HG03095 (cell line): ENCODE measurements around the gene PSG5.
"Not testable (repeated sequence)": the region's sequence is repeated elsewhere in the genome, so short reads cannot be mapped to it uniquely, and the experiment has no call there.

Experiments used
- ATAC-seq: cut with Tn5 transposase; IDR thresholded peaks from one replicate; pipeline ENCODE4 v1.9.1; 2021; ENCODE audit warnings: moderate library complexity; ENCODE audit not compliant: unreplicated experiment

The PSG5 gene

DNA sequence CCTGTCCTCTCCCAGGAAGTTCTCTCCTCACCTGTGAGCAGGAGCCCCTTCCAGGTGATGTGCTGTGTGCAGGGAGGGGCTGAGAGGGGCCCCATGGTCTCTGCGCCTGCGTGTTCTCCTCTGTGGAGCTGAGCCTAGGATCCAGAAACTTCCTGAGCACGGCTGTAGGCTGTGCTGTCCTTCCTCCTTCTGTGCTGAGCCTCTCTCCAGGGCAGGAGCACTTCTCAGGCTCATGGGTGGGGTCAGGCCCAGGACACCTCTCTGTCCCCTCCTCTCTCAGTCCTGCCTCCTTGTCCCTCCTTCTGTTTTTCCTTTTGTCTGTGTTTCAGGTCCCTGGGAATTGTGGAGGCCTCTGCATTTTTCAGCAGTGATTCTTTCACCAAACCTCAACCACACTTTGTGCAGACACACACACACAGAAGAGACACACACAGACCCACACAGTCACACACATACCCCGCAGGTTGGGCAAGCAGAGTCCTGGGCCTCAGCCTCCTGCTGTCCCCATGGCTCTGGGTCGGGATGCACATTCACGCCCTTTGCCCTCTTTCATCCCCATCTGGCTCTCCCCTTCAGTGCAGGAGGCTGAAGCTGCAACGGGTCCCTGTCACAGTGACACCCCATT lies at the start of gene PSG5:
PSG5 (minus strand) TSS at position 226 of the 625 bp plus-strand sequence; CDS start at position 95, 131 bp downstream.
- ATAC-seq, result not testable (repeated sequence)

- not testable (repeated sequence) for ATAC-seq
These were observed 49.4 kb upstream of the PSG5 start for GRCh38 chr19:43235686-43236085.

- ATAC-seq, result no peak
These were observed 43.0 kb upstream of the PSG5 start for GRCh38 chr19:43229315-43229714.

DNA sequence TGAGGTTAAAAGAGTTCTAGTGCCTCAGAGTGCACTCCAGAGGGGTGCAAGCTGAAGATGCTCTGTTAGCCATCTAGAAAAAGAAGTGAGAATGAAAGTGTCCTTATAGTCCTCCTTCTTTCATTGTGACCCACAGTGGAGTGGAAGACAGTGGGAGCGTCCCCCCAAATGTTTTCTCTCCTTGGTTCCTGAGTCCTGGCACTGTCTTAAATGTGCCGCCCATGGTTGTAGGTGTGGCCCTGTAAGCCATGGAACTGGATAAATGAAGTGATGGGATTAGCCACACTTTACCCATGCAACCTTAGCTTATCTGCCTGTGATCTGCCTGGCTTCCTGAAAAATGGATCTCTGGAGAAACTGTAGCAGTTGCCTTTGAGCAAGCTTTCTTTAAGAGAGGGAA lies 42.4 kb upstream of the PSG5 start:
- not testable (repeated sequence) for ATAC-seq

DNA sequence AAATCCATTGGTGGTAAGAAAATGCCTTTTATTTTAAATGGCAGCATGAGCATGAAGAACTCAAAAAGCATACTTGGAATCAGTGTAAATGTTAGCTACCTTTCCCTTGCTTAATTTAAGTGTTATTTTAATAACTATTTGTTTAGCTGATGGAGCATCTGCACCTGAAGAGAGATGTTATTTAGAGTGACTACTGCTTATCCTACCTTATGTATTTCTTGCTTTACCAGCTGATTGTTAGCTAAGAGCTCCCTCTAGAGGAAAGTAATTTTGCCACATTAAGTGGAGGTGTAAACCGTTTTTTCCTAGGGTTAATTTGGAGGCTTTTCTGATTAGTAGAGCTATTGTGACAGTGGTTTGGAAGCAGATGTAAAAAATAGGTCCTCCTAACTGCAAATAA lies 40.6 kb upstream of the PSG5 start:
- ATAC-seq, result not testable (repeated sequence)

DNA sequence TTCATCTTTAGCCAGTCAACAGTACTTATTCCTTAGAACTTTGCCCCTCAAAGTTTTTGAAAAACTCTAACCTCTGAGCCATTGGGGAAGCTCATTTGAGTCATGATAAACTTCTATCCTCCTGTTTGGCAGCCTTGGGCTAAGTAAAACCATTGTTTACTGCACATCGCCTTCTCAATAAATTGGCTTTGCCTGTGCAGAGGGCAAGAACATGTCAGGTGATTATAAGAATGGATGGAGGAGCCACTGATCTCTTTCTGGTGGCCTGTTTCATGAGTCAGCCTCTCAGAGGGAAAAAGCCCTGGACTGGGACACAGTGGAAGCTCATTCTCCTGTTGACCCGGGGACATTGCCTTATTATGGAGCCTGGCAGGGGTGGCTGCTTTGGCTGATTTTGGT lies 38.5 kb upstream of the PSG5 start:
- no peak for ATAC-seq

GRCh38 chr19:43224201-43224854 lies 38.0 kb upstream of the PSG5 start:
- ATAC-seq, result not testable (repeated sequence)

DNA sequence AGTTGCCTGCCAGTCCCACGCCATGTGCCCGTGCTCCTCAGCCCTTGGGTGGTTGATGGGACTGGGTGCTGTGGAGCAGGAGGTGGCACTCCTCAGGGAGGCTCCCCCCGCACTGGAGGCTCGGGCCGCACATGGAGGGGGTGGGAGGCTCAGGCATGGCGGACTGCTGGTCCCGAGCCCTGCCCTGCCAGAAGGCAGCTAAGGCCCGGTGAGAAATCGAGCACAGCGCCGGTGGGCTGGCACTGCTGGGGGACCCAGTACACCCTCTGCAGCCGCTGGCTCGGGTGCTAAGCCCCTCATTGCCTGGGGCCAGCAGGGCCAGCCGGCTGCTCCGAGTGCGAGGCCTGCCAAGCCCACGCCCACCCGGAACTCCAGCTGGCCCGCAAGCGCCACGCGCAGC lies 35.6 kb upstream of the PSG5 start:
- ATAC-seq, result not testable (repeated sequence)

GRCh38 chr19:43219136-43219535 lies 32.8 kb upstream of the PSG5 start:
- ATAC-seq, result not testable (repeated sequence)

DNA sequence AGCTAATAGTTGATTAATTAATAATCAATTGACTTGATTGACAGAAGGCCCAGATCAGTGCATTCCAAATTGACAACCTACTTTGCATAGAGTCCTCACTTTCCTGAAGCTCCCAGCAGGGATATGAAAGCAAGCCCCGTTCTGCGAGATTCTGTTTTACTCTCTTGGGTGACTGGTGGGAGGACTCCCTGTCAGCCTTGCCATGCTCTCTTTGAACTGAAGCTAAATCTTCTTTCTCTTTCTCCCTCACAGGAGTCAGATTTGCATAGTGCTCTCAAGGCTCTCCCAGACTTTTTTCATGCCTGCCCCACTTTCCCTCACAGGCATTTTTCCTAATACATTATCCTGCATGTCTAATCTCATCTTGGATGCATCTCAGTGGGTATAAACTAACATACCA lies 29.5 kb upstream of the PSG5 start:
- not testable (repeated sequence) for ATAC-seq

DNA sequence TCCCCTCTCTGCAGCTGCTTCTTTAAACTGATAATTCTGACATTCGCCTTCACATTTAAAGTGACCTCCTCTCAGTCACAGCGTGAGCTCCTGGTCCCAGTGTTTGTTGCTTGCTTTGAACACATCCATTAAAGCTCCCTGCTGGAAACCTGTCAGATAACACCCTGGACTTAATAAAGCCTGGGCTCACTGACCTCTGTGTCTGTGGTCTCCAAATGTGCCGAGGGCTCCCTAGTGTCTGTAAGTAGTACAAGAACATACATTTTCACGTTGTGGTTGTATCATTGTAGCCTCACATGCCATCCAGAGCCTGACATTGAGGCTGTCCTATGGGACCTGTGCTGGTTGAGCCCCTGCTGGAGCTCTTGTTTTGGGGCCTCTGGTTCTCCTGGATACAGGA lies 21.7 kb upstream of the PSG5 start:
- ATAC-seq, result no peak

- not testable (repeated sequence) for ATAC-seq
These were observed 20.8 kb upstream of the PSG5 start for GRCh38 chr19:43207174-43207573.

GRCh38 chr19:43205471-43206105 lies 19.3 kb upstream of the PSG5 start, which contains the start of gene PSG4:
PSG4 (minus strand) TSS chr19:43205638; CDS start chr19:43205536, 102 bp downstream.
- not testable (repeated sequence) for ATAC-seq

DNA sequence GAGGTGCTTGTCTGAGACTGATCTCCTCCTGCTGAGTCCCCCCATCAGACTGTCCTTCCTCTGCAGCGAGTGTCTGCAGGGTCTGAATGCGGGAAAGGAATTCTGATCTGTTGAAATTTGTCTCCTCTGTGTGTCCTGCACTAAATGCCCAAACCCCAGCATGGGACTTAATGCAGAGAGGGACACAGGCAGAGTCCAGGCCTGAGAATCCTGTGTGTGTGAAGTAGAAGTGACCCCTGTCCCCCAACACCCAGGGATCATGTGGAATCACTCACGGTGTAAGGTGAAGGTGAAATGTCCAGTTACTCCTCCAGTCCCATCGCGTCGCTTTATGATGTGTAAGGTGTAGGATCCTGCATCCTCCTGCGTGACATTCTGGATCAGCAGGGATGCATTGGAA lies 17.3 kb upstream of the PSG5 start:
- not testable (repeated sequence) for ATAC-seq

DNA sequence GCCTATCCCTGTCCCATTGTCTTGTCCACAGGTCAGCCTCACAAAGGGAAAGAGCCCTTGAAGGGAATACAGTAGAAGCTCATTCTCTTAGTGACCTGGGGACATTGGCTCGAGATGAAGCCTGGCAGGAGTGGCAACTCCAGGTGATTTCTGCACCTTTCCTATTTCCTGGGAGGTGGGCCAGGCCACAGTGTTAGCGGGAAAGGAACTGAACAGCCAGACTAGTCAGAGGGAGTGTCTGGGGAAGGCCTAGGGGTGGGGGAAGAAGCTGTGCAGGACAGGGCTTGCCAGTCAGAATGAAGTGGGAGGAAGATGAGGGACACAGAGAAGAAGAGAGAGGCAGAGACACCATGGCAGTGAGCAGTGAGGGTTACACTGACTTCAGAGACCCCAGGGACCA lies 15.6 kb upstream of the PSG5 start:
- not testable (repeated sequence) for ATAC-seq

- ATAC-seq, result not testable (repeated sequence)
These were observed 15.0 kb upstream of the PSG5 start for GRCh38 chr19:43201337-43201801.

DNA sequence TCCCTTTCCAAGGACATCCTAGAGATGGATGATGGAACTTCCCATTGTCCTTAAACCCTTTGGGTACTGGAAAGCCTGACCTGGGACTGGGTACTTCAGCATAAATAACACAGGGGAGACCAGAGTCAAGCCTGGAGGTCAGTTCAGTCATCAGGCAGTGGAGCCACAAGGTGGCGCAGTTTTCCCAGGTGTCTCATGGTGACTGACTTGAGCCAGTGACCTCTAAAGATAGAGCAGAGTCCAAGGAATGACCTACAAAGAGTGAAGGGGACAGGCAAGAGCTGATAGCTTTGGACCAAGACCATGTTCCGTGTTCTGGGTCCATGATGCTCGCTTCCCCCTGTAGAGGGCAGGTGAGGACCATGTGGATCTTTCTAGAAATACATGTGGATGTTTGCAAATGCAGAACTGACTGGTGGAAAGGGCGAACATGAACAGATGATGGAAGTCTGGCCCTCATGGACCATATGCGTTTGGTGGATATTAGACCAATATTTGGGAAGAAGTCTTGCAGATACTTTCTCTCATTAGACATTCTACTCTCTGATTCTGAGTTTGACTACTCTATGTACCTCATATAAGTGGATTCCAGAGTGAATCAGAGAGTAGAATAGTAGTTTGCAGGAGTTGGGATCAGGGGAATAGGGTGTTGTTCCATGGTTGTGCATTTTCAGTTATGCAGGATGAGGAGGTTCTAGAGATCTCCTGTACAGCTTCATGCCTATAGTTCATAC lies 12.5 kb upstream of the PSG5 start:
- not testable (repeated sequence) for ATAC-seq

GRCh38 chr19:43197666-43198397 lies 11.5 kb upstream of the PSG5 start:
- not testable (repeated sequence) for ATAC-seq

DNA sequence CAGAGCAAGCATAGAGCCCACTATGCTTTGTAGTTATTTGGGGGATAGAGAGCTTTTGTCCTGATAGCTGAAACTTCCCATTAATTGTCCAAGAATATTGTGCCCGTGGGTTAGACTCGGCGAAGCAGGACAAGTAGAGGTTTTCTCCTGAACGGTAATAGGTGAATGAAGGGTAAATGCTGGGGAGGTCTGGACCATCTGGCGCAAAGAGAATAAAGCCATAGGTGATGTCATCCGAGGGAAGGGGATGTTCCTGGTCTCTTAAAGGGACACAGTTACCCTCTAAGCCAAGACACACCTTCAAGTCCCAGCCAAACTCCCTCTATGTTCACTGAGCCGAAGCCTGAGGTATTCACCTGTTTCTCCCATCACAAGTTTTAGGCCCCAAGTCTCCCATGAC lies 8.1 kb upstream of the PSG5 start:
- ATAC-seq, result not testable (repeated sequence)

GRCh38 chr19:43192381-43193155 lies 6.2 kb upstream of the PSG5 start:
- ATAC-seq, result not testable (repeated sequence)
